SU-DHL-6 (cell line): ENCODE measurements around the gene ATP5F1D.
A peak's percentile ranks its signal among the peaks of the same experiment; 100 is the strongest.
"Not testable (repeated sequence)": the region's sequence is repeated elsewhere in the genome, so short reads cannot be mapped to it uniquely, and the experiment has no call there.

Experiments used
- H2AFZ ChIP-seq: fragments of 200-600 bp; sonication (generic); 2 replicates; pipeline ENCODE4 v1.6.1; 2014; ENCODE audit warnings: low read depth, mild to moderate bottlenecking, moderate library complexity, mixed read lengths, antibody characterized with exemption, low read length; ENCODE audit not compliant: severe bottlenecking
- H3F3A ChIP-seq: fragments of 200-600 bp; shearing (Covaris generic); 2 replicates; pipeline ENCODE4 v1.6.0; 2016; ENCODE audit warnings: antibody characterized with exemption, mild to moderate bottlenecking; ENCODE audit not compliant: insufficient read depth
- H3K27ac ChIP-seq: fragments of 200-600 bp; sonication (generic); 2 replicates; pipeline ENCODE4 v1.5.1; 2016; ENCODE audit warnings: low read depth, mild to moderate bottlenecking, low read length, moderate library complexity, mixed read lengths
- H3K27me3 ChIP-seq: fragments of 200-600 bp; sonication (generic), shearing (Covaris generic); 2 replicates; pipeline ENCODE4 v1.6.0; 2014; ENCODE audit warnings: mild to moderate bottlenecking, low read length
- H3K36me3 ChIP-seq: fragments of 200-600 bp; sonication (generic); 2 replicates; pipeline ENCODE4 v1.6.1; 2014; ENCODE audit warnings: mild to moderate bottlenecking, low read length, mixed read lengths
- H3K4me2 ChIP-seq: fragments of 300-600, 200-600 bp; shearing (Covaris generic), sonication (generic); 2 replicates; pipeline ENCODE4 v1.6.0; 2014; ENCODE audit warnings: low read length, low read depth, mild to moderate bottlenecking; ENCODE audit not compliant: poor library complexity, severe bottlenecking
- H3K4me3 ChIP-seq: fragments of 200-600 bp; sonication (generic); 2 replicates; pipeline ENCODE4 v1.5.1; 2014; ENCODE audit warnings: antibody characterized with exemption, low read length, mild to moderate bottlenecking, mixed read lengths; ENCODE audit not compliant: insufficient read depth, poor library complexity, severe bottlenecking
- H3K79me2 ChIP-seq: fragments of 200-600 bp; sonication (generic); 2 replicates; pipeline ENCODE4 v1.6.1; 2014; ENCODE audit warnings: mild to moderate bottlenecking, low read length, moderate library complexity; ENCODE audit not compliant: insufficient read depth
- H3K9ac ChIP-seq: fragments of 200-600 bp; sonication (generic); 2 replicates; pipeline ENCODE4 v1.7.0; 2014; ENCODE audit warnings: mild to moderate bottlenecking, low read length
- H3K9me2 ChIP-seq: fragments of 200-600 bp; sonication (generic); replicated peaks from 2 replicates; pipeline ENCODE4 v1.6.1; 2014; ENCODE audit warnings: low read length; ENCODE audit not compliant: insufficient read depth
- H3K9me3 ChIP-seq: fragments of 200-600 bp; sonication (generic); 2 replicates; pipeline ENCODE4 v1.6.1; 2014; ENCODE audit warnings: low read length, mixed read lengths; ENCODE audit not compliant: insufficient read depth
- H4K20me1 ChIP-seq: fragments of 200-600 bp; sonication (generic); 2 replicates; pipeline ENCODE4 v1.6.1; 2014; ENCODE audit warnings: low read depth, mild to moderate bottlenecking, antibody characterized with exemption, low read length, moderate library complexity, mixed read lengths
- EZH2phosphoT487 ChIP-seq: fragments of 200-600 bp; sonication (generic), shearing (Covaris generic); conservative IDR thresholded peaks from 2 replicates; pipeline ENCODE4 v1.6.1; 2018; ENCODE audit warnings: mild to moderate bottlenecking, antibody characterized with exemption, low read length, moderate library complexity, mixed read lengths
- TF ChIP-seq, protein P1 (sequence below): fragments of 200-600 bp; sonication (generic); IDR thresholded peaks from one replicate; pipeline ENCODE4 v1.5.1; 2017; ENCODE audit warnings: antibody characterized with exemption, mild to moderate bottlenecking, low read length, moderate library complexity; ENCODE audit not compliant: insufficient read depth, poor library complexity, severe bottlenecking

Gene ATP5F1D

DNA sequence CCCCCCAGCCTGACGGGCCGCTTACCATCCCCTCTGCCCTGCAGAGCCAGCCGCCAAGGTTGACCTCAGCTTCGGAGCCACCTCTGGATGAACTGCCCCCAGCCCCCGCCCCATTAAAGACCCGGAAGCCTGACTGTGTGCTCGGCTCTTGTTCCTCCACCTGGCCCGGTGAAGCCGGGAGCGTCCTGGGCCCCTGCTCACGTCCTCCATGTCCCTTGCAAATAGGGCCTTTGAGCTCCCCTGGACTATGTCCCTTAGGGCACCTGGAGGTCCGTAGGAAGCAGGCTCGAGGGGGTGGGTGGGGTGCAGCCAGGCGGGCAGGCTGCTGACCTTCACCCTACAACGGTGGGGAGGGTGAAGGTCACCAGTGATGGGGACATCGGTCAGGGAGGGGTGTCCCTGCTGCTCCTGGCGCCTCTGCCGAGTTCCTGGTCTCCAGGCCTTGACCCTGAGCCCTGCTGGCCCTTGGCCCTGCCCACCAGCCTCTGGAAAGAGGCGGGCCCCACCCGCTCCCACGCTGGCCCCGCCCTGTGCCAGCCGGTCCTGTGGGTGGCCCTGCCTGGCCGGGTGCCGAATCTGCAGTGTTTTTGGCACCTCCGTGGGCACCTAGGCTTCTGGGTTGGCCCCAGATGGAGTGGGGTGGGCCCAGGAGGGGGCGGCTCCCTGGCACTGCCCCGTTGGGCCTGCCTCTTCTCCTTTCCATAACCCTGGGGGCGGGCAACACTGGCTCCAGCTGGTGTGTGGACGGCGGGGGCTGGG is 3.3 kb downstream of the ATP5F1D start:
- H3K9me2 ChIP-seq: no peaks in the 10 kb centered on the region
- H3K36me3 ChIP-seq: no peaks in the 10 kb centered on the region
- H3K9ac ChIP-seq: peak overlapping the region; percentile 53
- peaks cover 13% of the 10 kb centered on the region; the same call in 1 of the 2 replicates for H3K79me2 ChIP-seq
- no peak overlapping the region for H2AFZ ChIP-seq
- peak overlapping the region; percentile 66 for H3K27ac ChIP-seq
- no peaks in the 10 kb centered on the region for H3K27me3 ChIP-seq
- peak overlapping the region; percentile 18 for H3K4me3 ChIP-seq
- H3F3A ChIP-seq: peaks cover 25% of the 10 kb centered on the region; the same call in 1 of the 2 replicates
- H3K9me3 ChIP-seq: no peaks in the 10 kb centered on the region
- H4K20me1 ChIP-seq: no peaks in the 10 kb centered on the region
- TF ChIP-seq, protein P1, sequence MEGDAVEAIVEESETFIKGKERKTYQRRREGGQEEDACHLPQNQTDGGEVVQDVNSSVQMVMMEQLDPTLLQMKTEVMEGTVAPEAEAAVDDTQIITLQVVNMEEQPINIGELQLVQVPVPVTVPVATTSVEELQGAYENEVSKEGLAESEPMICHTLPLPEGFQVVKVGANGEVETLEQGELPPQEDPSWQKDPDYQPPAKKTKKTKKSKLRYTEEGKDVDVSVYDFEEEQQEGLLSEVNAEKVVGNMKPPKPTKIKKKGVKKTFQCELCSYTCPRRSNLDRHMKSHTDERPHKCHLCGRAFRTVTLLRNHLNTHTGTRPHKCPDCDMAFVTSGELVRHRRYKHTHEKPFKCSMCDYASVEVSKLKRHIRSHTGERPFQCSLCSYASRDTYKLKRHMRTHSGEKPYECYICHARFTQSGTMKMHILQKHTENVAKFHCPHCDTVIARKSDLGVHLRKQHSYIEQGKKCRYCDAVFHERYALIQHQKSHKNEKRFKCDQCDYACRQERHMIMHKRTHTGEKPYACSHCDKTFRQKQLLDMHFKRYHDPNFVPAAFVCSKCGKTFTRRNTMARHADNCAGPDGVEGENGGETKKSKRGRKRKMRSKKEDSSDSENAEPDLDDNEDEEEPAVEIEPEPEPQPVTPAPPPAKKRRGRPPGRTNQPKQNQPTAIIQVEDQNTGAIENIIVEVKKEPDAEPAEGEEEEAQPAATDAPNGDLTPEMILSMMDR: no peak
- TF ChIP-seq EZH2phosphoT487: no peak
- peak overlapping the region; percentile 56 for H3K4me2 ChIP-seq

DNA sequence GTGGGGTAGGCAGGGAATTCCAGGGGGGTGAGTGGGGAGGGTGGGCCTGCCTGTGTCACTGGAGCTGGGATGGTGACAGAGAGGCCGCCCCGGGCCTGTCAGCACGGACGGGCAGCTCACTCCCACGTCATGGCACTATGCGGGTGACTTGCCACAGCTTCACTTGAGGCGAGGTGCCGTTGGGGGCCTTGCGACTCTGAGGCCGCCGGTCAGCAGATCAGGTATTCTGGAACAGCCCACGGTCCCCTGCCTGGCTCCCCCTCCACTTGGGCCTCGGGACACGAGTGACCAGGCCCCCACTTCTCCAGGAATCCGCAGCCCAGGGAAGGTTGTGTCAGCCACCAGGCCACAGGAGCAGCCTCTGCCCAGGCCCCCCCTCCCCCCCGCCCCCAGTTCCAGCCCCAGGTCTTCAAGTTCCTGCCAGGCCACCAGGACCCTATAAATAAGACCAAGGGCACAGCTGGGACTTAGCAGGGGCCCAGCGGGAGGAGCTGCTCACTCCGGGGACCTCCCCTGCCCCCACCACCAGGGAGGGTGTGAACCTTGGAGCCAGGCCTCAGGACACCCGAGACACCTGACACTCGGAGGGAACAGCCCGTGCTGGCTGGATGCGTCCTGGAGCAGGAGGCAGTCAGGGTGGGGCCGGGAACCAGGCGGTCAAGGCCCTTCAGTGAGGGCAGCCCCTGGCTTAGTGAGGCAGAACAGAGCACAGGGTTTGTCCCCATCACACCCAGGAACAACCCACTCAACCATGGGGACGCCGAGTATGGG is 4.1 kb downstream of the ATP5F1D start:
- Histone ChIP-seq H3K4me3 (no peak overlapping the region), H3K4me2 (peak overlapping the region; percentile 56), H3K27ac (peak overlapping the region; percentile 31; the same call in 1 of the 2 replicates), H2AFZ (no peak overlapping the region), H3K9ac (no peak overlapping the region), H3F3A (peaks cover 25% of the 10 kb centered on the region; the same call in 1 of the 2 replicates), H3K9me3 (no peaks in the 10 kb centered on the region), H3K36me3 (no peaks in the 10 kb centered on the region), H3K79me2 (peaks cover 16% of the 10 kb centered on the region), H4K20me1 (no peaks in the 10 kb centered on the region), H3K27me3 (no peaks in the 10 kb centered on the region), H3K9me2 (no peaks in the 10 kb centered on the region)
- TF ChIP-seq EZH2phosphoT487: no peak
- TF ChIP-seq, protein P1: no peak

DNA sequence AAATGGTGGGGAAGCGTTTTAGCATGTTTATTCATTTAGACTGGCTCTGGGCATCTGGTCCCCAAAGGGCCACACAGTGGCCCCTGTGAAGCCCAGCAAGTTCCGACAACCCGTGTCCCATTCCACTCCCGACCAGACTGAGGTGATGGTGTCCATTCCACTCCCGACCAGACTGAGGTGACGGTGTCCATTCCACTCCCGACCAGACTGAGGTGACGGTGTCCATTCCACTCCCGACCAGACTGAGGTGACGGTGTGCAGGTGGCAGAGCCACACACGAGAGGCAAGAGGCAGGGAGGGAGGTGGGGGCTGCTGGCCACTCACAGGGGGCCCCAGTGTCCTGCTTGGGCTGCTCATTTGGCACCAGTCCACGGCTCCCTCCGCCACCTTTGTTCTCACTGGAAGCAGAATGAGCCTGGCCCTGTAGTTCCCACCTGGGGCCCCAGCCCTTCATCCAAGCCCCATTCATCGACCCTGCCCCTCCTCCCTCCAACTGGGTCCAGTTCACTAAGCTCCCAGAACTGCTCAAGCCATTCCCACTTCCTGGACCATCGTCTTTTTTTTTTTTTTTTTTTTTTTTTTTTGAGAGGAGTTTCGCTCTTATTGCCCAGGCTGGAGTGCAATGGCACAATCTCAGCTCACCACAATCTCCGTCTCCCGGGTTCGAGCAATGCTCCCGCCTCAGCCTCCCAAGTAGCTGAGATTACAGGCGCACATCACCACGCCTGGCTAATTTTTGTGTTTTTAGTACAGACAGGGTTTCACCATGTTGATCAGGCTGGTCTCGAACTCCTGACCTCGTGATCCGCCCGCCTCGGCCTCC is 4.9 kb downstream of the ATP5F1D start:
- H3K27me3 ChIP-seq, H3K9me2 ChIP-seq, H3K9ac ChIP-seq, H4K20me1 ChIP-seq, H3K4me2 ChIP-seq, H3K4me3 ChIP-seq, H3K36me3 ChIP-seq, H2AFZ ChIP-seq, H3K9me3 ChIP-seq: not testable (repeated sequence)
- Histone ChIP-seq H3F3A (peaks cover 27% of the 10 kb centered on the region; the same call in 1 of the 2 replicates), H3K79me2 (peaks cover 24% of the 10 kb centered on the region), H3K27ac (peak overlapping the region; percentile 31; the same call in 1 of the 2 replicates)
